ENCODE results near the gene PDZD7.
"Not testable (repeated sequence)": the region's sequence is repeated elsewhere in the genome, so short reads cannot be mapped to it uniquely, and the experiment has no call there.

Gene PDZD7

GRCh38 chr10:101040851-101041250 is 9.9 kb upstream of the PDZD7 start:
- no peak for DNase-seq (ENCODE audit: low spot score)

GRCh38 chr10:101040061-101040460 is 9.1 kb upstream of the PDZD7 start:
- no peak for DNase-seq (ENCODE audit: low spot score)

GRCh38 chr10:101038484-101038883 is 7.6 kb upstream of the PDZD7 start:
- DNase-seq (ENCODE audit: low spot score) = no peak

- no peak for DNase-seq (ENCODE audit: low spot score)
Observed at GRCh38 chr10:101036726-101037125, 5.8 kb upstream of the PDZD7 start.

- DNase-seq (ENCODE audit: low spot score) = no peak
Observed at GRCh38 chr10:101035916-101036702, 5.2 kb upstream of the PDZD7 start.

- DNase-seq (ENCODE audit: low spot score) = no peak
Observed at GRCh38 chr10:101035314-101035713, 4.4 kb upstream of the PDZD7 start.

GRCh38 chr10:101034404-101034803 is 3.5 kb upstream of the PDZD7 start:
- DNase-seq (ENCODE audit: low spot score) = not testable (repeated sequence)

- no peak for DNase-seq (ENCODE audit: low spot score)
Observed at GRCh38 chr10:101033276-101033675, 2.3 kb upstream of the PDZD7 start.

- peak; percentile 66 for DNase-seq (ENCODE audit: low spot score)
Observed at GRCh38 chr10:101032637-101033224, 1.8 kb upstream of the PDZD7 start.

GRCh38 chr10:101031796-101032636 is 1.1 kb upstream of the PDZD7 start:
- peak; percentile 71 for DNase-seq (ENCODE audit: low spot score)

GRCh38 chr10:101030496-101031127 is 317 bp downstream of the PDZD7 start:
- DNase-seq (ENCODE audit: low spot score) = no peak

- DNase-seq (ENCODE audit: low spot score) = no peak
Observed at GRCh38 chr10:101029520-101030295, 1.2 kb downstream of the PDZD7 start.

- no peak for DNase-seq (ENCODE audit: low spot score)
Observed at GRCh38 chr10:101028446-101029337, 2.2 kb downstream of the PDZD7 start.

GRCh38 chr10:101027106-101027720 is 3.7 kb downstream of the PDZD7 start:
- no peak for DNase-seq (ENCODE audit: low spot score)

GRCh38 chr10:101022967-101023705 is 7.8 kb downstream of the PDZD7 start:
- DNase-seq (ENCODE audit: low spot score) = no peak

- DNase-seq (ENCODE audit: low spot score) = no peak
Observed at GRCh38 chr10:101021692-101022251, 9.2 kb downstream of the PDZD7 start.

- no peak for DNase-seq (ENCODE audit: low spot score)
Observed at GRCh38 chr10:101021239-101021638, 9.7 kb downstream of the PDZD7 start.

- DNase-seq (ENCODE audit: low spot score) = no peak
Observed at GRCh38 chr10:101020427-101021075, 10.4 kb downstream of the PDZD7 start.

- DNase-seq (ENCODE audit: low spot score) = no peak
Observed at GRCh38 chr10:101019440-101019703, 11.6 kb downstream of the PDZD7 start.
